EH (cell line): ENCODE data around the gene DHCR24.

ENCODE experiments used
- DNase-seq: peaks from one replicate; pipeline ENCODE4 v3.0.0-alpha.2; 2015; ENCODE audit warnings: low read depth

The DHCR24 gene

GRCh38 chr1:54846301-54846700, 40.7 kb downstream of the DHCR24 start:
- DNase-seq = no peak

DNA sequence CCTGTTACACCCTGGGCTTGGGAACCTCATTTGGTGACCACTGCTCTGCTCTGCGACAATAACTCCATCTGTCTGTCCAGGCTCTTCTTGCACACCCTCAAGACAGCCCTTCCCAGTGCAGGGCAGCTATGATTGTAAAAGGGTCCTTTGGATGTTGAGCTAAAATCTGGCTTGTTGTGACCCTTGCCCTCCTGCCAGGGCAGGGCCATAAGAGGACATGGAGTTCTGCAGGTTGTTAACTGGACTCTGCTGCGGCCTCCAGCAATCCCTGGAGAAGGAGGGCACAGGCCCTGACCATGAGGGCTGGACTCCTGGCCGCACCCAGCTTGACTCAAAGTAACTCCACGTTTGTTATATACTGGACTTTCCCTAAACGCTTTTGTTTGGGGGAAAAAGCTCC, 41.2 kb downstream of the DHCR24 start:
- DNase-seq = no peak

GRCh38 chr1:54844564-54844963, 42.4 kb downstream of the DHCR24 start:
- DNase-seq = no peak

DNA sequence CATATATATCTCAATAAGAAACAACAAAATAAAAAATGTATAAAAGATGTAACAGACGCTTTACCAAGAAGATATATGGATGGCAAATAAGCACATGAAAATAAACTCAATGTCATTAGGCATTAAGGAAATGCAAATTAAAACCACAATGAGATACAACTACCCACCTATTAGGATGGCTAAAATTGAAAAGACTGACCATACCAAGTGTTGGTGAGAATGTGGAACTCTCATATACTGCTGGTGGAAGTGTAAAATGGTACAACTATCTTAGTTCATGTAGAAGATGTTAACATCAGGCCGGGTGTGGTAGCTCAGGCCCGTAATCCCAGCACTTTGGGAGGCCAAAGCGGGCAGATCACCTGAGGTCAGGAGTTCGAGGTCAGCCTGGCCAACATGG, 43.5 kb downstream of the DHCR24 start:
- DNase-seq = no peak

DNA sequence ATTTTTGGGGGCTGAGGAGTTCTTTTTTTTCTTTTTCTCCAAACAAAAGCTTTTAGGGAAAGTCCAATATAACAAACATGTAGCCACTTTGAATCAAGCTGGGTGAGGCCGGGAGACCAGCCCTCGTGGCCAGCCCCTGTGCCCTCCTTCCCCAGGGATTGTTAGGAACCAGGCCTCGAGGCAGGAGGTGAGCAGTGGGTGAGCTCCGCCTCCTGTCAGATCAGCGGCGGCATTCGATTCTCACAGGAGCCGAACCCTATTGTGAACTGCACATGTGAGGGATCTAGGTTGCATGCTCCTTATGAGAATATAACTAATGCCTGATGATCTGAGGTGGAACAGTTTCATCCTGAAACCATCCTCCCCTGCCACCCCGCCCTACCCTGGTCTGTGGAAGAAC, 44.0 kb downstream of the DHCR24 start:
- DNase-seq = no peak

DNA sequence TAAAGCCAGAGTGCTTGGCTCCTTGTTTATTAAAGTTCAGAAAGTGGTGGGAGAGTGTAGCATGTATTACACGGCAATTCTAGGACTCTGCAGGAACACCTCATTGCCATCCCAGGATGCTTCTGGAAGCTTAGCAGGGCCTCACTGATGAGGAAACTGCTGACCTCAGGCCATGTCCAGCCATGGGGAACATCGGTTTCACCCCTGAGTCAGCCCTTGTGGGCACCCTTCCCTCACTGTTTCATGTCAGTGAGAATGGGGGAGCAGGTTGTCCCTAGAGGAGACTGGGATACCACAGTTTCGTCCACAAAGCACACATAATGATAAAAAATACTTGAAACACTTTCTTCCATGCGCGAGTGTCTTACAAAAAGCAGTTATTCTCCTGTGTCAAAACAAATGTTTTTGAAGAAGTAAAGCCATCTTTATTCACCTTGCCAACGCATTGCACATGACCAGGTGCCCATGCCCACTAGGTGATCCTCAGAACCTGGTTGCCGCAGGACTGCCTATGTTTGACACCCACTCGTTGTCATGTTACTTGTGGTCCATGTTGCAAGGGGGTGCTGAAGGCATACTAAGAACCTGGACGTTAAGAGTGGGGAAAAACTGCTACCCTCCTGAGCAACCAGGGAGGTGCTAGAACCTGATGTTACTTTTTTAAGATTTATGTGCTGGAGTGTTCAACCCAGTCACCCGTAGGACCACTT, 44.6 kb downstream of the DHCR24 start:
- no peak for DNase-seq

DNA sequence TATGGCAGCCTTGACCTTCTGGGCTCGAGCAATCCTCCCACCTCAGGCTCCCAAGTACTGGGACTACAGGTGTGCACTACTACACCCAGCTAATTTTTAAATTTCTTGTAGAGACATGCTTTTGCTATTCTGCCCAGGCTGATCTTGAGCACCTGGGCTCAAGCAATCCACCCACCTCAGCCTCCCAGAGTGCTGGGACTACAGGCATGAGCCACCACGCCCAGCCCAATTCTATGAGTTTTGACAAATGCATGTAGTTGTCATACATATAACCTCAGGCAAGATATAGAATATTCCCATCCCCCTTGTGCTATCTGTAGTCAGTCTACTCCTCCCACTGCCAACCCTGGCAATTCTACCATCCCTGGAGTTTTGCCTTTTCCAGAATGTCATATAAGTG, 47.2 kb downstream of the DHCR24 start:
- DNase-seq = no peak

- no peak for DNase-seq
Observed at GRCh38 chr1:54838565-54839180, 48.3 kb downstream of the DHCR24 start.

DNA sequence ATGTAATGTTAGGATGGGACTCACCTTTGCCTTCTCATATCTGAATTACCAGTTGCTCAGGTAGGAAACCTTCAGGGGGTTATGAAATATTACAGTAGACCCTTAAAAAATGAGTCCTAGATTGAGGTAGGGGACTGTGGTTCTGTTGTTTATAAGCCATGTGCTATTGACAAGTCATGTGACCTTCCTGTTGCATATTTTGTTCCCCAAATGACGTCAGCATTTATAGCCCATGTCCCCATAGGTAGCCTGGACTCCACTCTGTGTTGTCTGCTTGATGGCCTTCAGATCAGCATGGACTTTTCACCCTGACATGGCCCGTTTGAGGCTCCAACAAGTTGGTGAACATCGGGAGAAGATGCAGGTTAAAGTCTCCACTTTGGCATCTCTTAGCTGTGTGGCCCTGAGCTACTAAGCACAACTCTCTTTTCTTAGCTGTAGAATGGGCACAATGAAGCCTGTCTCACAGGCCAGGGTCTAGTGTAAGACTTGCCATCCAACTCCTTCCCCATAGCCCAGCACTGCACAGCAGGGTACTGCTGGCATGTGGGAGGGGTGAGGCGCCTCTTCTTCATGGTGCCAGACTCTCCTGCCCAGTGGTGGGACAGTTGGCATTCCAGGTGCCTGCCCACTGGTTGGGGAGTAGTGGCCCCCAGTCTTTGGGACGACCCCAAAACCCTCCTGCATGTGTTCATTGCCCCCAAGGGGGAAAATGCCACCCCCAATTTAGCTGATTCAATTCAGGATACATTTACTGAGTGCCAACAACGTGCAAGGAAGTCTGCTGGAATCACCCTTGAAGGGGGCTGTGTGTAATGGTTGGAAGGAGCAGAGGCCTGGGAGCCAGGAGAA, 49.8 kb downstream of the DHCR24 start:
- no peak for DNase-seq

- DNase-seq = no peak
Observed at GRCh38 chr1:54836594-54836993, 50.4 kb downstream of the DHCR24 start.

DNA sequence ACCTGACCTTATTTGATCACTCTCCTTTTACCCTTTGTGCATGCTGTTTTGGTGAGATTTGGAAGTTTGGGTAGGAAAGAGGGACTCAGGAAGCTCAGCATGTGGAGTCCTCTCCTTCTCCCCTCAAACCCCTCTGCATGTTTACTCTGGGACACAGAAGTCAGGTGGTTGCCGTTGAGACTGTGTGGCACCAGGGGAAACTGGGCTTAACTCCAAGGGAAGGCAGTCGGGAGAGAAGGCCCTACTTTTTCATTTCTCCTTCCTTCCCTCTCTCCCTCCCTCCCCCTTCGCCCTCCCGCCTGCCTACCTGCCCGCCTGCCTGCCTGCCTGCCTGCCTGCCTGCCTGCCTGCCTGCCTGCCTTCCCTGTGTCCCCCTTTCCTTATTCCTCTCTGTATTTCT, 51.0 kb downstream of the DHCR24 start:
- DNase-seq = no peak

GRCh38 chr1:54835131-54835898, 51.7 kb downstream of the DHCR24 start:
- no peak for DNase-seq

DNA sequence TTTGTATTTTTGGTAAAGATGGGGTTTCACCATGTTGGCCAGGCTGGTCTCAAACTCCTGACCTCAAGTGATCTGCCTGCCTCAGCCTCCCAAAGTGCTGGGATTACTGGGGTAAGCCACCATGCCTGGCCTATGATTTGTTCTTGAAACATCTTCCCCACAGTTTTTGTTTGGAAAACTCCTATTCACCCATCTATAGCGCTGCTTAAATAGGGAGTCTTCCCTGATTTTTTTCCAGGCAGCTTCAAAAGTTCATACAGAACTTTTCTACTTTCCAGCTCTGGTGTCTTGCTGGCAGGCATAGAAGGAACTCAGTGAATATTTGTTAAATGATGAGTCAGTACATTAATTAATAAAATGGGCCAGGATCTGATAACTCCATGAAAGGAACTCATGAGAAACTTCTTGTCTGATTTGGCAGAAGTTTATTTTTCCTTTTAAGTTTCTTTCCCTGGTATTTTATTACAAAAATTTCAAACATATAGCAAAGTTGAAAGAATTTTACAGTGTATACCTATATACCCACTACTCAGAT, 52.9 kb downstream of the DHCR24 start:
- DNase-seq = peak; percentile 45

GRCh38 chr1:54833121-54833520, 53.9 kb downstream of the DHCR24 start:
- no peak for DNase-seq

- no peak for DNase-seq
Observed at GRCh38 chr1:54826226-54826816, 60.7 kb downstream of the DHCR24 start.

- DNase-seq = no peak
Observed at GRCh38 chr1:54825696-54826095, 61.3 kb downstream of the DHCR24 start.

DNA sequence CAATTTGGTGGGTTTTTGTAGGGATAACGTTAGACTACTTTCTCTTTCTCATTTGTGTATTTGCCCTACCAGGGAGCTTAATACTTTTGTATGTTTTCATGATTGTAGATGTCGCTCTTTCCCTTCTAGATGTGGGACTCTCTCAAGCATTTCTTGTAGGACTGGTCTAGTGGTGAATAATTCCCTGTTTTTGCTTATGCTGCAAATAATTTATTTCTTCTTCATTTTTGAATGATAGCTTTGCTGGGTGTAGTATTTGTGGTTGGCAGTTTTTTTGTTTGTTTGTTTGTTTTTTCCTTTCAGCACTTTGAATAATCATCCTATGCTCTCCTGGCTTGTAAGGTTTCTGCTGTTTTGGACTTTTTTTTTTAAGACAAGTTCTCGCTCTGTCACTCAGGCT, 63.3 kb downstream of the DHCR24 start:
- DNase-seq = no peak

DNA sequence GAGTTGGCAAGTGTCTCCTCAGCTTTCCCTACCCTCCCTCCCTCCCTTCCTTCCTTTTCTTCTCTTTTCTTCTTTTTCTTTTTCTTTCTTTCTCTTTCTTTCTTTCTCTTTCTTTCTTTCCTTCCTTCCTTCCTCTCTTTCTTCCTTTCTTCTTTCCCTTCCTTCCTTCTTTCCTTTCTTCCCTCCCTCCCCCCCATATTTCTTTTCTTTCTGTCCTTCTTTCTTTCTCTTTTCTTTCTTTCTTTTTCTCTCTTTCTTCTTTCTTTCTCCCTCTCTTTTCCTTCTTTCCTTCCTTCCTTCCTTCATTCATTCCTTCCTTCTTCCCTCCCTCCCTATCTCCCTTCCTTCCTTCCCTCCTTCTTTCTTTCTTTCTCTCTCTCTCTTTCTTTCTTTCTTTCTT, 67.3 kb downstream of the DHCR24 start:
- DNase-seq = no peak

- no peak for DNase-seq
Observed at GRCh38 chr1:54819195-54819536, 67.8 kb downstream of the DHCR24 start.

DNA sequence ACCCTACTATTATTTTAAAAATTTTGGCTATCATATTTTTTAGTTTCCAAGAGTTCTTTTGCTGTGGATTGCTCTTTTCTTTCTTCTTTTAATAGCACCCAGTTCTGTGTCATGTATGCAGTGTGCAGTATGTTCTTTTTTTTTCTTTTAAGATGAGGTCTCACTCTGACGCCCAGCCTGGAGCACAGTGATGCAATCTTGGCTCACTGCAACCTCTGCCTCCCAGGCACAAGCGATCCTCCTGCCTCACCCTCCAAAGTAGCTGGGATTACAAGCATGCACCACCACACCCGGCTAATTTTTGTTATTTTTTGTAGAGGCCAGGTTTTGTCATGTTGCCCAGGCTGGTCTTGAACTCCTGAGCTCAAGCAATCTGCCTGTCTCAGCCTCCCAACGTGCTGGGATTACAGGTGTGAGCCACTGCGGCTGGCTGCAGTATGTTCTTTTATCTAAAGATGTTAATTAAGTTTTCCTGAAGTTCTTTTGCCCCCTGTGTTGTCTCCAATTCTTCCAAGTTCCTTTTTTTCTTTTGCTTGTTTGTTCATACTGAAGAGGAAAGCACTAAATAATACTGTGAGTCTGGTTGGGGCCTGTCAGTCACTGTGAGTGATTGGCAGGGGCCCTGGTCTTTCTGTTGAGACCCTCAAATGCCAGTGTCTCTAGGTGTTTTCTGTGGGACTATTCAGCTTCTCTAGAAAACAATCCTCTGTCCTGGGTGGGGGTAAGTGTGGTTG, 68.4 kb downstream of the DHCR24 start:
- DNase-seq = peak; percentile 19

- DNase-seq = no peak
Observed at GRCh38 chr1:54816951-54817350, 70.0 kb downstream of the DHCR24 start.
